SK-N-DZ (cell line): ENCODE data around the gene IL18.
"Not testable (repeated sequence)": the region's sequence is repeated elsewhere in the genome, so short reads cannot be mapped to it uniquely, and the experiment has no call there.

Experiments
- DNase-seq: peaks from one replicate; pipeline ENCODE4 v3.0.0-alpha.2; 2015; ENCODE audit warnings: low spot score
- small RNA-seq, 2 experiments: library from RNA; depleted of rRNA; stranded (forward); fragments of <200 nt; gene quantifications; one replicate each; pipeline ENCODE3, GENCODE V24; 2014

Gene IL18

GRCh38 chr11:112121981-112122615 is 41.8 kb downstream of the IL18 start:
- DNase-seq: no peak

- DNase-seq: no peak
Observed at GRCh38 chr11:112118176-112118575, 45.7 kb downstream of the IL18 start.

- no peak for DNase-seq
Observed at GRCh38 chr11:112115386-112115785, 48.5 kb downstream of the IL18 start.

GRCh38 chr11:112114460-112114859 is 49.4 kb downstream of the IL18 start:
- no peak for DNase-seq

- peak; percentile 24 for DNase-seq
Observed at GRCh38 chr11:112113539-112114457, 50.1 kb downstream of the IL18 start.

- DNase-seq: no peak
Observed at GRCh38 chr11:112106070-112106469, 57.8 kb downstream of the IL18 start.

- no peak for DNase-seq
Observed at GRCh38 chr11:112103446-112103845, 60.4 kb downstream of the IL18 start.

- no peak for DNase-seq
Observed at GRCh38 chr11:112100462-112100861, 63.4 kb downstream of the IL18 start.

- DNase-seq: no peak
Observed at GRCh38 chr11:112097734-112098528, 66.0 kb downstream of the IL18 start.

GRCh38 chr11:112096194-112096593 is 67.7 kb downstream of the IL18 start:
- DNase-seq: no peak

GRCh38 chr11:112095302-112095701 is 68.6 kb downstream of the IL18 start:
- DNase-seq: not testable (repeated sequence)

Small RNA genes lying within 50 kb of the gene (small RNA-seq; reads per million reads assigned to genes)
- gene MRPS36P4: 0 reads per million in 2 experiments
